ENCODE measurements around the gene FNDC8. TPM values are rescaled to one million over a fixed set of nuclear protein-coding genes. Genes with fewer than 3 reads are reported as not detected.
"Not testable (repeated sequence)": the region's sequence is repeated elsewhere in the genome, so short reads cannot be mapped to it uniquely, and the experiment has no call there.

Gene FNDC8
- total RNA-seq, 4 donors from 2014 or later, result not detected

- TF ChIP-seq EP300 (IDR thresholded peaks at IDR 0.05), result no peak
- H3K4me3 ChIP-seq, result no peak overlapping the region
Observed at GRCh38 chr17:35171834-35172233, 50.4 kb downstream of the FNDC8 start.

DNA sequence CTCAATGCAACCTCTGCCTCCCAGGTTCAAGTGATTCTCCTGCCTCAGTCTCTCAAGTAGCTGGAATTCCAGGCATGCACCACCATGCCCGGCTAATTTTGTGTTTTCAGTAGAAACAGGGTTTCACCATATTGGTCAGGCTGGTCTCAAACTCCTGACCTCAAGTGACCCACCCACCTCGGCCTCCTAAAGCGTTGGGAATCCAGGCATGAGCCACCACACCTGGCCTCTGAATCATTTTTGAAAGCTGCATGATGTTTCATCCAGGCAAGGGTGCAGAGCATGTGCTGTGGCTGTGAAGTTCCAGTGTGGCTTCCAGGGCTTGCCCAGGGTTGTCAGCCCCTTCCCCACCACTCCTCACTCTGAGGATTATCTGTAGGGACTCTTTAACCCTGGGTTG lies 50.9 kb downstream of the FNDC8 start:
- H3K36me3 ChIP-seq; H3K4me3 ChIP-seq; H3K9me3 ChIP-seq; DNase-seq (ENCODE audit: low spot score in 2 of 2); H3K4me1 ChIP-seq; H3K27me3 ChIP-seq; H3K27ac ChIP-seq: not testable (repeated sequence)
- 89 to 94% methylated on average over 3 of the region's 3 CpGs for WGBS, 2 donors

More at GRCh38 chr17:35171834-35172233, 50.4 kb downstream of the FNDC8 start:
- no peaks in the 10 kb centered on the region for H3K36me3 ChIP-seq
- DNase-seq (ENCODE audit: low spot score in 2 of 2), result no peak
- no peak overlapping the region for H3K27ac ChIP-seq
- no peaks in the 10 kb centered on the region for H3K27me3 ChIP-seq
- WGBS, 2 donors, result 49 to 51% methylated on average over 2 of the region's 2 CpGs
- H3K4me1 ChIP-seq, result no peaks in the 10 kb centered on the region
- H3K9me3 ChIP-seq, result no peaks in the 10 kb centered on the region

GRCh38 chr17:35174835-35175334 lies 53.5 kb downstream of the FNDC8 start:
- no peak overlapping the region for H3K27ac ChIP-seq
- TF ChIP-seq POLR2A (IDR thresholded peaks at IDR 0.05) (no peak), EP300 (IDR thresholded peaks at IDR 0.05) (no peak)
- TF ChIP-seq, protein P1, sequence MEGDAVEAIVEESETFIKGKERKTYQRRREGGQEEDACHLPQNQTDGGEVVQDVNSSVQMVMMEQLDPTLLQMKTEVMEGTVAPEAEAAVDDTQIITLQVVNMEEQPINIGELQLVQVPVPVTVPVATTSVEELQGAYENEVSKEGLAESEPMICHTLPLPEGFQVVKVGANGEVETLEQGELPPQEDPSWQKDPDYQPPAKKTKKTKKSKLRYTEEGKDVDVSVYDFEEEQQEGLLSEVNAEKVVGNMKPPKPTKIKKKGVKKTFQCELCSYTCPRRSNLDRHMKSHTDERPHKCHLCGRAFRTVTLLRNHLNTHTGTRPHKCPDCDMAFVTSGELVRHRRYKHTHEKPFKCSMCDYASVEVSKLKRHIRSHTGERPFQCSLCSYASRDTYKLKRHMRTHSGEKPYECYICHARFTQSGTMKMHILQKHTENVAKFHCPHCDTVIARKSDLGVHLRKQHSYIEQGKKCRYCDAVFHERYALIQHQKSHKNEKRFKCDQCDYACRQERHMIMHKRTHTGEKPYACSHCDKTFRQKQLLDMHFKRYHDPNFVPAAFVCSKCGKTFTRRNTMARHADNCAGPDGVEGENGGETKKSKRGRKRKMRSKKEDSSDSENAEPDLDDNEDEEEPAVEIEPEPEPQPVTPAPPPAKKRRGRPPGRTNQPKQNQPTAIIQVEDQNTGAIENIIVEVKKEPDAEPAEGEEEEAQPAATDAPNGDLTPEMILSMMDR (IDR thresholded peaks at IDR 0.05), result no peak
- WGBS, 2 donors, result 72 to 93% methylated on average over 2 of the region's 2 CpGs
- H3K36me3 ChIP-seq, result no peaks in the 10 kb centered on the region
- no peaks in the 10 kb centered on the region for H3K4me1 ChIP-seq
- DNase-seq (ENCODE audit: low spot score in 2 of 2), result no peak
- no peaks in the 10 kb centered on the region for H3K9me3 ChIP-seq
- no peaks in the 10 kb centered on the region for H3K27me3 ChIP-seq
- H3K4me3 ChIP-seq, result no peak overlapping the region

GRCh38 chr17:35175638-35176415 lies 54.4 kb downstream of the FNDC8 start:
- no peaks in the 10 kb centered on the region for H3K9me3 ChIP-seq
- no peak overlapping the region for H3K4me3 ChIP-seq
- DNase-seq (ENCODE audit: low spot score in 2 of 2), result no peak
- no peak for TF ChIP-seq POLR2A (IDR thresholded peaks at IDR 0.05)
- no peak for TF ChIP-seq EP300 (IDR thresholded peaks at IDR 0.05)
- TF ChIP-seq, protein P1 (IDR thresholded peaks at IDR 0.05), result no peak
- H3K27ac ChIP-seq, result no peak overlapping the region
- no peaks in the 10 kb centered on the region for H3K27me3 ChIP-seq
- H3K36me3 ChIP-seq, result no peaks in the 10 kb centered on the region
- no peaks in the 10 kb centered on the region for H3K4me1 ChIP-seq
- 84 to 88% methylated on average over 9 of the region's 9 CpGs for WGBS, 2 donors

GRCh38 chr17:35176897-35177296 lies 55.5 kb downstream of the FNDC8 start:
- no peaks in the 10 kb centered on the region for H3K36me3 ChIP-seq
- H3K4me3 ChIP-seq, result no peak overlapping the region
- TF ChIP-seq POLR2A (IDR thresholded peaks at IDR 0.05), result no peak
- TF ChIP-seq EP300 (IDR thresholded peaks at IDR 0.05), result no peak
- TF ChIP-seq, protein P1 (IDR thresholded peaks at IDR 0.05), result no peak
- no peaks in the 10 kb centered on the region for H3K4me1 ChIP-seq
- 54 to 72% methylated on average over 7 to 8 of the region's 8 CpGs for WGBS, 2 donors
- no peaks in the 10 kb centered on the region for H3K9me3 ChIP-seq
- H3K27me3 ChIP-seq, result no peaks in the 10 kb centered on the region
- H3K27ac ChIP-seq, result no peak overlapping the region
- no peak for DNase-seq (ENCODE audit: low spot score in 2 of 2)

- not testable (repeated sequence) for H3K27ac ChIP-seq; H3K27me3 ChIP-seq; H3K4me3 ChIP-seq; H3K4me1 ChIP-seq; H3K9me3 ChIP-seq; H3K36me3 ChIP-seq; DNase-seq (ENCODE audit: low spot score in 2 of 2)
- 94 to 95% methylated on average over 5 of the region's 5 CpGs for WGBS, 2 donors
Observed at GRCh38 chr17:35179379-35179778, 58.0 kb downstream of the FNDC8 start.

Small RNA genes within 50 kb of the gene (small RNA-seq; reads per million reads assigned to genes)
- gene AC004223.1 (not detected), gene RNU6-840P (not detected)

Other genes starting within 250 kb of the FNDC8 start
- gene CCT6B, start 160.2 kb upstream of the FNDC8 start, total RNA-seq, result 1 to 10 TPM in 3 of 4 donors, under 1 TPM in 1; 0.90 to 7.5 (median 3.1) TPM
- 10 to 100 TPM in 1 of 4 donors, 1 to 10 TPM in 3; 5.1 to 14.7 (median 9.1) TPM for gene ZNF830, start 160.1 kb upstream of the FNDC8 start, total RNA-seq
- gene LIG3, start 141.1 kb upstream of the FNDC8 start, total RNA-seq, result 10 to 100 TPM; 15.3 to 42.6 (median 37.0) TPM
- 10 to 100 TPM; 10.8 to 41.3 (median 17.2) TPM for gene RFFL, start 57.9 kb upstream of the FNDC8 start, total RNA-seq
- 10 to 100 TPM in 2 of 4 donors, 1 to 10 TPM in 2; 7.5 to 19.8 (median 11.9) TPM for gene RAD51D, start 1.8 kb upstream of the FNDC8 start, total RNA-seq
- 10 to 100 TPM; 10.4 to 32.1 (median 17.1) TPM for gene NLE1, start 20.7 kb downstream of the FNDC8 start, total RNA-seq
- not detected for gene UNC45B, start 26.2 kb downstream of the FNDC8 start, total RNA-seq
- not detected for gene SLC35G3, start 72.8 kb downstream of the FNDC8 start, total RNA-seq
- 10 to 100 TPM; 21.2 to 22.4 (median 21.6) TPM for gene SLFN5, start 121.5 kb downstream of the FNDC8 start, total RNA-seq

Measured in tibial nerve (tissue), 4 donors.